H1 (cell line): Measurements from ENCODE around the gene MYL7. TPM values are rescaled to one million over a fixed set of nuclear protein-coding genes. Genes with fewer than 3 reads are reported as not detected.

Source experiments
- CTCF ChIA-PET: fragments of 300-600 bp; sonication (Branson Sonifier 250); formaldehyde crosslinking; loops from one replicate; lab custom pipeline; 2021; ENCODE audit not compliant: partially characterized antibody; lab: Charles Lee
- POLR2A ChIA-PET: fragments of 300-600 bp; sonication (Branson Sonifier 250); formaldehyde crosslinking; loops from one replicate; lab custom pipeline; 2021; ENCODE audit warnings: inconsistent platforms; ENCODE audit not compliant: partially characterized antibody; lab: Charles Lee
- DNase-seq, 2 experiments: peaks; one replicate each; pipeline versions ENCODE4 v3.0.0 to v3.0.0-alpha.2; 2010 to 2022; ENCODE audit warnings: low spot score in 2 of 2, low read depth in 1 of 2, mixed read lengths in 1 of 2
- FAIRE-seq: peaks from 2 replicates; lab custom pipeline; 2011; peaks lifted over from hg19 to GRCh38; lab: Jason Lieb, UNC
- H2AFZ ChIP-seq: 2 replicates; pipeline ENCODE4 v1.8.1; 2012; ENCODE audit warnings: low read length, inconsistent platforms
- H2AK5ac ChIP-seq: 2 replicates; pipeline ENCODE4 v1.6.1; 2013; ENCODE audit warnings: low read depth, low read length
- H2BK120ac ChIP-seq: replicated peaks from 2 replicates; pipeline ENCODE3; 2013; ENCODE audit warnings: low read depth, low read length, inconsistent platforms
- H2BK12ac ChIP-seq: 2 replicates; pipeline ENCODE4 v1.6.1; 2013; ENCODE audit warnings: low read depth, low read length
- H2BK15ac ChIP-seq: 2 replicates; pipeline ENCODE4 v1.6.1; 2013; ENCODE audit warnings: low read length
- H2BK20ac ChIP-seq: 2 replicates; pipeline ENCODE4 v1.6.1; 2013; ENCODE audit warnings: low read length
- H2BK5ac ChIP-seq: 2 replicates; pipeline ENCODE4 v1.6.1; 2013; ENCODE audit warnings: low read depth, low read length
- H3K14ac ChIP-seq: 2 replicates; pipeline ENCODE4 v1.6.1; 2013; ENCODE audit warnings: inconsistent platforms; ENCODE audit not compliant: insufficient read length
- H3K18ac ChIP-seq: 2 replicates; pipeline ENCODE4 v1.6.1; 2013; ENCODE audit warnings: low read length; ENCODE audit errors: extremely low read depth
- H3K23ac ChIP-seq: 2 replicates; pipeline ENCODE4 v1.6.1; 2013; ENCODE audit warnings: inconsistent platforms; ENCODE audit not compliant: insufficient read length
- H3K23me2 ChIP-seq: 2 replicates; pipeline ENCODE4 v1.6.1; 2013; ENCODE audit warnings: low read depth, low read length
- H3K27ac ChIP-seq: 2 replicates; pipeline ENCODE4 v1.6.1; 2011; ENCODE audit warnings: low read depth, low read length, inconsistent platforms
- H3K27me3 ChIP-seq, 4 experiments: replicated peaks in 1 of 4; 1 replicate in 1 of 4; 2 replicates in 3 of 4; pipeline versions ENCODE4 v1.6.1 to v1.8.1; 2011 to 2013; ENCODE audit warnings: low read length in 3 of 4, mild to moderate bottlenecking in 3 of 4, inconsistent platforms in 2 of 4, mixed read lengths in 2 of 4, moderate library complexity in 1 of 4; ENCODE audit not compliant: control insufficient read depth in 3 of 4, insufficient read depth in 3 of 4; ENCODE audit errors: extremely low read depth in 1 of 4
- H3K36me3 ChIP-seq, 4 experiments: 2 replicates each; pipeline versions ENCODE4 v1.6.1 to v1.8.1; 2011 to 2013; ENCODE audit warnings: mild to moderate bottlenecking in 4 of 4, low read length in 3 of 4, moderate library complexity in 2 of 4, control low read depth in 1 of 4, inconsistent platforms in 1 of 4; ENCODE audit not compliant: insufficient read depth in 4 of 4, control insufficient read depth in 2 of 4
- H3K4ac ChIP-seq: replicated peaks from 2 replicates; pipeline ENCODE3; 2013; ENCODE audit warnings: low read length, low read depth, mixed read lengths, inconsistent platforms; ENCODE audit not compliant: insufficient read length
- H3K4me1 ChIP-seq, 4 experiments: replicated peaks in 1 of 4; 1 replicate in 1 of 4; 2 replicates in 3 of 4; pipeline versions ENCODE4 v1.6.1 to v1.8.1; 2011 to 2013; ENCODE audit warnings: low read length in 3 of 4, inconsistent platforms in 2 of 4, mixed read lengths in 1 of 4; ENCODE audit not compliant: insufficient read depth in 4 of 4, control insufficient read depth in 3 of 4
- H3K4me2 ChIP-seq, 2 experiments: 2 replicates each; pipeline versions ENCODE4 v1.6.1 to v1.8.1; 2011 to 2013; ENCODE audit warnings: low read depth in 2 of 2, low read length in 2 of 2, control low read depth in 1 of 2, inconsistent platforms in 1 of 2, mild to moderate bottlenecking in 1 of 2; ENCODE audit not compliant: insufficient read depth in 1 of 2
- H3K4me3 ChIP-seq, 4 experiments: fragments of 200-600, 300-600 bp in 1 of 4; sonication (generic), shearing (Covaris generic), sonication (Bioruptor Twin) in 1 of 4; 2 replicates each; pipeline versions ENCODE4 v1.5.1 to v1.8.1; 2011 to 2016; ENCODE audit warnings: low read length in 4 of 4, low read depth in 3 of 4, control low read depth in 2 of 4, inconsistent platforms in 2 of 4, mild to moderate bottlenecking in 2 of 4, mixed read lengths in 1 of 4, moderate library complexity in 1 of 4; ENCODE audit not compliant: insufficient read depth in 2 of 4; ENCODE audit errors: extremely low read depth in 1 of 4
- H3K56ac ChIP-seq: replicated peaks from 2 replicates; pipeline ENCODE3; 2013; ENCODE audit warnings: low read depth, mild to moderate bottlenecking, mixed read lengths, low read length, inconsistent platforms; ENCODE audit not compliant: insufficient read length
- H3K79me1 ChIP-seq: 2 replicates; pipeline ENCODE4 v1.6.1; 2013; ENCODE audit warnings: low read depth, low read length, control low read depth
- H3K79me2 ChIP-seq, 2 experiments: 2 replicates each; pipeline versions ENCODE4 v1.6.1 to v1.8.1; 2012 to 2013; ENCODE audit warnings: low read length in 2 of 2, mild to moderate bottlenecking in 2 of 2, inconsistent platforms in 1 of 2; ENCODE audit not compliant: insufficient read depth in 2 of 2, control insufficient read depth in 1 of 2
- H3K9ac ChIP-seq, 4 experiments: replicated peaks in 1 of 4; 1 replicate in 1 of 4; 2 replicates in 3 of 4; pipeline versions ENCODE4 v1.6.1 to v1.8.1; 2011 to 2013; ENCODE audit warnings: low read depth in 3 of 4, low read length in 3 of 4, control low read depth in 2 of 4, mild to moderate bottlenecking in 2 of 4, moderate library complexity in 2 of 4, inconsistent platforms in 1 of 4; ENCODE audit errors: extremely low read depth in 1 of 4
- H3K9me3 ChIP-seq, 2 experiments: 2 replicates each; pipeline versions ENCODE4 v1.6.1 to v1.8.1; 2012 to 2013; ENCODE audit warnings: mild to moderate bottlenecking in 2 of 2, moderate library complexity in 2 of 2, control low read depth in 1 of 2, inconsistent platforms in 1 of 2, low read depth in 1 of 2, low read length in 1 of 2, mixed read lengths in 1 of 2; ENCODE audit not compliant: insufficient read depth in 2 of 2
- H4K20me1 ChIP-seq, 2 experiments: replicated peaks in 1 of 2; 2 replicates each; pipeline versions ENCODE3 to v1.8.1; 2011 to 2013; ENCODE audit warnings: inconsistent platforms in 2 of 2, low read length in 2 of 2, mild to moderate bottlenecking in 1 of 2; ENCODE audit not compliant: insufficient read depth in 2 of 2, control insufficient read depth in 1 of 2
- H4K5ac ChIP-seq: 2 replicates; pipeline ENCODE4 v1.6.1; 2013; ENCODE audit warnings: low read length, low read depth, mixed read lengths, inconsistent platforms; ENCODE audit not compliant: insufficient read length
- H4K8ac ChIP-seq: 2 replicates; pipeline ENCODE4 v1.8.0; 2013; ENCODE audit warnings: mild to moderate bottlenecking, moderate library complexity, low read length, inconsistent platforms; ENCODE audit not compliant: insufficient read depth; ENCODE audit errors: extremely low read depth
- H4K91ac ChIP-seq: replicated peaks from 2 replicates; pipeline ENCODE3; 2013; ENCODE audit warnings: low read length, mixed read lengths, inconsistent platforms; ENCODE audit not compliant: insufficient read length
- SP1 ChIP-seq: IDR thresholded peaks from 2 replicates; pipeline ENCODE4 v1.6.1; 2011; ENCODE audit warnings: low read depth, low read length
- WGBS, 2 experiments: shearing (Covaris generic) in 1 of 2; methylation state at CpG; one replicate each; pipeline versions ENCODE4 v1.1.6 to v1.1.7; 2013 to 2015; ENCODE audit warnings: low lambda C conversion rate in 2 of 2, mixed read lengths in 2 of 2, inconsistent platforms in 1 of 2, low coverage in 1 of 2, missing lambda C conversion rate in 1 of 2; ENCODE audit not compliant: insufficient replicate concordance in 2 of 2, insufficient coverage in 1 of 2, insufficient read length in 1 of 2; ENCODE audit errors: extremely low coverage in 1 of 2, missing lambda C conversion rate in 1 of 2; 5-methylcytosine and 5-hydroxymethylcytosine counted together
- polyA plus RNA-seq, 7 experiments: library from polyadenylated mRNA; depleted of rRNA in 3 of 7; stranded (reverse) in 5 of 7; unstranded in 2 of 7; fragments of >200 nt in 5 of 7; fragments of 200-250 nt in 2 of 7; gene quantifications; 1 replicate in 5 of 7; 2 replicates in 1 of 7; 4 replicates in 1 of 7; pipeline versions ENCODE4 v1.2.1 to v1.2.3, GENCODE V29; 2011 to 2013; ENCODE audit warnings: missing spikeins in 2 of 7, mixed read lengths in 2 of 7
- total RNA-seq: library from RNA; stranded (reverse); fragmentation: NEBNext Ultra II Directional; extraction: Animal tissue kit (Norgen Biotek cat#: 25700); gene quantifications from 2 replicates; pipeline ENCODE4 v1.2.1, GENCODE V29; 2021

The MYL7 gene
- total and polyA plus RNA-seq, 2 of the 8 experiments (the other 6 are each of a cell fraction or from before 2014, with no cell fraction given) = 3.3 to 3.4 TPM

- H3K4ac ChIP-seq = no peak overlapping the region
Measured at GRCh38 chr7:44154703-44155102, 13.6 kb upstream of the MYL7 start.

More at GRCh38 chr7:44154703-44155102, 13.6 kb upstream of the MYL7 start:
- H4K91ac ChIP-seq = no peak overlapping the region
- no peak overlapping the region for H3K18ac ChIP-seq
- CTCF ChIA-PET = interaction anchor here (1.0 to 6.1 kb wide), 8 partner anchors 9 to 53 kb away, joined by 3 to 46 read pairs (median 6); no protein-coding TSS in a partner anchor
- no peak overlapping the region for H2BK15ac ChIP-seq
- H3K23me2 ChIP-seq = no peaks in the 10 kb centered on the region
- H3K27me3 ChIP-seq = no peaks in the 10 kb centered on the region; a peak in 2 of 7 replicates
- no peak overlapping the region for H3K9ac ChIP-seq
- H2AK5ac ChIP-seq = no peak overlapping the region
- no peaks in the 10 kb centered on the region for H3K79me1 ChIP-seq
- H3K23ac ChIP-seq = no peak overlapping the region
- no peak overlapping the region for H3K27ac ChIP-seq
- no peak for TF ChIP-seq SP1
- H4K8ac ChIP-seq = no peak overlapping the region
- no peaks in the 10 kb centered on the region for H3K36me3 ChIP-seq
- H3K4me3 ChIP-seq = no peak overlapping the region
- POLR2A ChIA-PET = interaction anchor here (0.6 kb wide), 1 partner anchor 9 kb away, joined by 4 read pairs; no protein-coding TSS in a partner anchor
- DNase-seq = no peak
- no peaks in the 10 kb centered on the region for H3K4me1 ChIP-seq
- H2BK5ac ChIP-seq = no peak overlapping the region
- H2BK120ac ChIP-seq = no peak overlapping the region
- H2BK20ac ChIP-seq = no peak overlapping the region
- H2AFZ ChIP-seq = no peak overlapping the region
- H3K4me2 ChIP-seq = no peak overlapping the region
- 84% methylated on average over 3 of the region's 3 CpGs; no CpG with 5 or more reads in 1 of the 2 experiments for WGBS, 2 experiments
- H4K5ac ChIP-seq = no peak overlapping the region
- H3K9me3 ChIP-seq = no peaks in the 10 kb centered on the region
- no peak overlapping the region for H2BK12ac ChIP-seq
- no peak overlapping the region for H3K14ac ChIP-seq
- H3K79me2 ChIP-seq = no peaks in the 10 kb centered on the region
- no peaks in the 10 kb centered on the region for H4K20me1 ChIP-seq
- H3K56ac ChIP-seq = no peak overlapping the region
- no peak for FAIRE-seq
